ENCODE data around the gene LRP1-AS.

The LRP1-AS gene

DNA sequence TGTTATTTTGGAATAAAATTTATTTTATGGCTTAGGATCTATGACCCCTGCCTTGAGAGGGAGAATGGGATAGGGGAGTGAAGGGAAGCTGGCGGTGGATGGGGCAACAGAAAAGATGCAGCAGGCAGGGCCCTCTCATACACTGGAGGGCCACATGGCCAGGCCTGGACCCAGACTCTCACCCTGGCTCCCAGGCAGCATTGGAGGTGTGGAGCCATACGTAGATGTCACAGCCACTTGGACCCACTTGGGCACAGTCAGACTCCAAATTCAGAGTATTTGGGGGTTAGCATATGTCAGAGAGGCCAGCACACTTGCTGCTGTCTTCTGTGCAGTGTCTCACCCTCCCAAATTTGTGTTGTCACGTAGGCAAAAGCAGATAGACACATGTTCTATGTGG is 52.0 kb downstream of the LRP1-AS start:
- DNase-seq: no peak
